Osteocyte (in vitro differentiated cells): ENCODE measurements around the gene C15orf61. TPM values are rescaled to one million over a fixed set of nuclear protein-coding genes. Genes with fewer than 3 reads are reported as not detected.

ENCODE experiments used
- DNase-seq: peaks from one replicate; pipeline ENCODE4 v3.0.0; 2021; ENCODE audit warnings: mixed read lengths; ENCODE audit not compliant: unreplicated experiment; ENCODE audit errors: extremely low spot score
- H3K27ac Mint-ChIP-seq: one replicate; pipeline ENCODE4 v1.8.0; 2021; ENCODE audit warnings: mild to moderate bottlenecking, mixed read lengths; ENCODE audit not compliant: unreplicated experiment
- H3K27me3 Mint-ChIP-seq: one replicate; pipeline ENCODE4 v1.8.0; 2021; ENCODE audit warnings: mixed read lengths; ENCODE audit not compliant: unreplicated experiment
- H3K36me3 Mint-ChIP-seq: one replicate; pipeline ENCODE4 v1.8.0; 2021; ENCODE audit warnings: mixed read lengths; ENCODE audit not compliant: unreplicated experiment
- H3K4me1 Mint-ChIP-seq: one replicate; pipeline ENCODE4 v1.8.0; 2021; ENCODE audit warnings: mixed read lengths; ENCODE audit not compliant: unreplicated experiment
- H3K4me3 Mint-ChIP-seq: one replicate; pipeline ENCODE4 v1.8.0; 2021; ENCODE audit warnings: mild to moderate bottlenecking, moderate library complexity, mixed read lengths; ENCODE audit not compliant: unreplicated experiment
- H3K9me3 Mint-ChIP-seq: one replicate; pipeline ENCODE4 v1.8.0; 2021; ENCODE audit warnings: mixed read lengths; ENCODE audit not compliant: unreplicated experiment
- CTCF ChIP-seq: fragments of 200-600 bp; sonication (generic); IDR thresholded peaks from 2 replicates; pipeline ENCODE4 v1.5.0; 2021; ENCODE audit warnings: antibody characterized with exemption, mild to moderate bottlenecking, moderate library complexity
- total RNA-seq: library from RNA; stranded (reverse); gene quantifications from 2 replicates; pipeline ENCODE4 v1.2.1, GENCODE V29; 2021

Gene C15orf61
- total RNA-seq, 1 donor from 2014 or later = 4.3 TPM

GRCh38 chr15:67559158-67559557, 38.2 kb downstream of the C15orf61 start:
- no peaks in the 10 kb centered on the region for H3K27me3 Mint-ChIP-seq
- H3K4me1 Mint-ChIP-seq = peaks cover 4% of the 10 kb centered on the region
- no peak for TF ChIP-seq CTCF
- H3K36me3 Mint-ChIP-seq = peaks cover 39% of the 10 kb centered on the region
- H3K9me3 Mint-ChIP-seq = peaks cover 10% of the 10 kb centered on the region
- H3K4me3 Mint-ChIP-seq = no peak overlapping the region
- no peak for DNase-seq
- no peak overlapping the region for H3K27ac Mint-ChIP-seq

GRCh38 chr15:67559576-67559975, 38.6 kb downstream of the C15orf61 start:
- no peak for DNase-seq
- peaks cover 10% of the 10 kb centered on the region for H3K9me3 Mint-ChIP-seq
- peaks cover 4% of the 10 kb centered on the region for H3K4me1 Mint-ChIP-seq
- H3K4me3 Mint-ChIP-seq = no peak overlapping the region
- H3K27me3 Mint-ChIP-seq = no peaks in the 10 kb centered on the region
- no peak overlapping the region for H3K27ac Mint-ChIP-seq
- TF ChIP-seq CTCF = no peak
- peaks cover 41% of the 10 kb centered on the region for H3K36me3 Mint-ChIP-seq

- Mint-ChIP-seq H3K36me3 (peaks cover 41% of the 10 kb centered on the region), H3K27ac (no peak overlapping the region), H3K4me1 (peaks cover 4% of the 10 kb centered on the region), H3K27me3 (no peaks in the 10 kb centered on the region), H3K4me3 (no peak overlapping the region), H3K9me3 (peaks cover 10% of the 10 kb centered on the region)
- no peak for DNase-seq
- no peak for TF ChIP-seq CTCF
These were observed 39.4 kb downstream of the C15orf61 start for GRCh38 chr15:67560320-67560719.

GRCh38 chr15:67563092-67563491, 42.2 kb downstream of the C15orf61 start:
- no peak for DNase-seq
- Mint-ChIP-seq H3K27me3 (no peaks in the 10 kb centered on the region), H3K4me3 (no peak overlapping the region), H3K4me1 (peaks cover 4% of the 10 kb centered on the region), H3K36me3 (peaks cover 38% of the 10 kb centered on the region), H3K9me3 (peaks cover 6% of the 10 kb centered on the region), H3K27ac (no peak overlapping the region)
- no peak for TF ChIP-seq CTCF

- Mint-ChIP-seq H3K27ac (no peak overlapping the region), H3K4me3 (no peak overlapping the region), H3K9me3 (no peaks in the 10 kb centered on the region), H3K36me3 (peaks cover 32% of the 10 kb centered on the region), H3K27me3 (no peaks in the 10 kb centered on the region), H3K4me1 (peaks cover 4% of the 10 kb centered on the region)
- no peak for DNase-seq
- no peak for TF ChIP-seq CTCF
These were observed 43.4 kb downstream of the C15orf61 start for GRCh38 chr15:67564021-67564967.
